GM12892 (cell line): ENCODE data around the gene ARSB.

ENCODE experiments used
- POLR2A ChIP-seq: IDR thresholded peaks from 2 replicates; pipeline ENCODE4 v1.6.1; 2011; ENCODE audit warnings: low read depth, low read length, control low read depth
- POLR2AphosphoS5 ChIP-seq: IDR thresholded peaks from 2 replicates; pipeline ENCODE4 v1.6.1; 2011; ENCODE audit warnings: low read depth, low read length, control low read depth

- TF ChIP-seq POLR2AphosphoS5 (no peak), POLR2A (no peak)
Observed at GRCh38 chr5:78890667-78891379, 94.3 kb downstream of the ARSB start.
